A549 (cell line): Measurements from ENCODE around the gene GSAP. TPM values are rescaled to one million over a fixed set of nuclear protein-coding genes. Genes with fewer than 3 reads are reported as not detected.

Source experiments
- ATAC-seq, 2 experiments: fragments of 200-7000 bp in 1 of 2; fragments of >200 bp in 1 of 2; cut with Nextera tagmentation in 1 of 2; cut with Tn5 transposase in 1 of 2; 3 replicates each; pipeline versions ENCODE4 v1.8.0 to v1.9.1; 2018 to 2020; ENCODE audit warnings: mild to moderate bottlenecking in 1 of 2, moderate library complexity in 1 of 2
- CTCF ChIA-PET: fragments of 300-600 bp; sonication (Branson Sonifier 250); formaldehyde crosslinking; extraction: SDS; loops from one replicate; lab custom pipeline; 2021; ENCODE audit warnings: antibody characterized with exemption, inconsistent platforms; lab: Yijun Ruan, JAX
- POLR2A ChIA-PET: fragments of 350-600 bp; formaldehyde crosslinking; extraction: SDS; loops from one replicate; lab custom pipeline; 2021; ENCODE audit warnings: antibody characterized with exemption, inconsistent platforms; lab: Yijun Ruan, JAX
- DNase-seq, 2 experiments: peaks; one replicate each; pipeline versions ENCODE4 v3.0.0 to v3.0.0-alpha.2; 2011 to 2016; ENCODE audit warnings: low read depth in 1 of 2, low spot score in 1 of 2
- FAIRE-seq: peaks from 2 replicates; lab custom pipeline; 2011; peaks lifted over from hg19 to GRCh38; lab: Jason Lieb, UNC
- H3K27ac ChIP-seq, 2 experiments: fragments of >200 bp; sonication (Bioruptor Twin); formaldehyde crosslinking; 3 replicates each; pipeline ENCODE4 v1.5.1; 2016 to 2017
- H3K4me1 ChIP-seq: fragments of >200 bp; sonication (Bioruptor Twin); formaldehyde crosslinking; 3 replicates; pipeline ENCODE4 v1.6.1; 2016
- H3K4me2 ChIP-seq: fragments of >200 bp; sonication (Bioruptor Twin); formaldehyde crosslinking; 3 replicates; pipeline ENCODE4 v1.6.1; 2016
- H3K4me3 ChIP-seq: fragments of >200 bp; sonication (Bioruptor Twin); formaldehyde crosslinking; 3 replicates; pipeline ENCODE4 v1.5.1; 2016
- H3K9me3 ChIP-seq: fragments of >200 bp; sonication (Bioruptor Twin); formaldehyde crosslinking; 3 replicates; pipeline ENCODE4 v1.6.1; 2016
- CEBPB ChIP-seq, 2 experiments: fragments of >200 bp in 1 of 2; sonication (Bioruptor Twin) in 1 of 2; formaldehyde crosslinking in 1 of 2; IDR thresholded peaks; 2 replicates each; pipeline ENCODE4 v1.6.1; 2012 to 2016
- CHD4 ChIP-seq: fragments of 200-600 bp; sonication (generic); IDR thresholded peaks from 2 replicates; pipeline ENCODE4 v1.6.1; 2016; ENCODE audit warnings: antibody characterized with exemption, mild to moderate bottlenecking, borderline replicate concordance
- EHMT2 ChIP-seq: fragments of 200-600 bp; sonication (generic); IDR thresholded peaks from 2 replicates; pipeline ENCODE4 v1.6.1; 2016; ENCODE audit warnings: antibody characterized with exemption, low read depth, mild to moderate bottlenecking, moderate library complexity
- EP300 ChIP-seq, 2 experiments: fragments of >200 bp; sonication (Bioruptor Twin); formaldehyde crosslinking; IDR thresholded peaks; 2 replicates in 1 of 2; 3 replicates in 1 of 2; pipeline ENCODE4 v1.6.1; 2016 to 2017
- FOSL2 ChIP-seq, 2 experiments: fragments of 450-650 bp in 1 of 2; fragments of >200 bp in 1 of 2; sonication (Bioruptor Twin) in 1 of 2; formaldehyde crosslinking; IDR thresholded peaks; 2 replicates each; pipeline versions ENCODE4 v1.5.0 to v1.6.1; 2016 to 2020; ENCODE audit warnings: mild to moderate bottlenecking in 1 of 2, moderate library complexity in 1 of 2
- FOXS1 ChIP-seq: fragments of 250-450 bp; sonication (Bioruptor Pico); IDR thresholded peaks from 2 replicates; pipeline ENCODE4 v1.5.0; 2020; ENCODE audit warnings: mild to moderate bottlenecking, moderate library complexity
- GATA3 ChIP-seq: IDR thresholded peaks from 2 replicates; pipeline ENCODE4 v1.6.1; 2012; ENCODE audit warnings: borderline replicate concordance
- HOXA7 ChIP-seq: fragments of 250-450 bp; sonication (Bioruptor Pico); IDR thresholded peaks from 2 replicates; pipeline ENCODE4 v1.5.0; 2020; ENCODE audit warnings: mild to moderate bottlenecking, moderate library complexity
- HOXB13 ChIP-seq: fragments of 250-450 bp; sonication (Bioruptor Pico); IDR thresholded peaks from 2 replicates; pipeline ENCODE4 v1.5.0; 2020; ENCODE audit warnings: low read depth, mild to moderate bottlenecking, moderate library complexity
- JUN ChIP-seq, 2 experiments: fragments of >200 bp; sonication (Bioruptor Twin); formaldehyde crosslinking; IDR thresholded peaks; 2 replicates in 1 of 2; 3 replicates in 1 of 2; pipeline ENCODE4 v1.6.1; 2016 to 2017
- JUNB ChIP-seq: fragments of >200 bp; sonication (Bioruptor Twin); formaldehyde crosslinking; IDR thresholded peaks from 2 replicates; pipeline ENCODE4 v1.6.1; 2016
- KDM1A ChIP-seq: fragments of 200-600 bp; sonication (generic); IDR thresholded peaks from 2 replicates; pipeline ENCODE4 v1.6.1; 2016; ENCODE audit warnings: low read depth, mild to moderate bottlenecking
- MAFK ChIP-seq: fragments of 450-650 bp; IDR thresholded peaks from 2 replicates; pipeline ENCODE4 v1.6.1; 2014; ENCODE audit not compliant: partially characterized antibody
- MAX ChIP-seq: IDR thresholded peaks from 2 replicates; pipeline ENCODE4 v1.6.1; 2012
- NFE2L2 ChIP-seq: fragments of 150-350 bp; conservative IDR thresholded peaks from 2 replicates; pipeline ENCODE4 v1.6.1; 2014; ENCODE audit warnings: low read length
- POLR2A ChIP-seq: IDR thresholded peaks from 2 replicates; pipeline ENCODE4 v1.6.1; 2012; ENCODE audit warnings: mild to moderate bottlenecking, low read length
- RAD21 ChIP-seq, 2 experiments: fragments of >200 bp in 1 of 2; sonication (Bioruptor Twin) in 1 of 2; formaldehyde crosslinking in 1 of 2; IDR thresholded peaks in 1 of 2; conservative IDR thresholded peaks in 1 of 2; 2 replicates in 1 of 2; 3 replicates in 1 of 2; pipeline ENCODE4 v1.6.1; 2012 to 2018; ENCODE audit warnings: inconsistent platforms in 1 of 2
- REST ChIP-seq: fragments of 200-600 bp; sonication (generic); IDR thresholded peaks from 2 replicates; pipeline ENCODE4 v1.6.1; 2016; ENCODE audit warnings: antibody characterized with exemption, mild to moderate bottlenecking, moderate library complexity
- RNF2 ChIP-seq: fragments of 200-600 bp; sonication (generic); IDR thresholded peaks from 2 replicates; pipeline ENCODE4 v1.6.1; 2016; ENCODE audit warnings: low read depth, mild to moderate bottlenecking, antibody characterized with exemption, moderate library complexity, borderline replicate concordance
- SMC3 ChIP-seq: fragments of >200 bp; sonication (Bioruptor Twin); formaldehyde crosslinking; IDR thresholded peaks from 3 replicates; pipeline ENCODE4 v1.6.1; 2018; ENCODE audit warnings: inconsistent platforms
- ZFP36 ChIP-seq: fragments of 450-650 bp; IDR thresholded peaks from 2 replicates; pipeline ENCODE4 v1.6.1; 2014; ENCODE audit warnings: borderline replicate concordance; ENCODE audit not compliant: partially characterized antibody
- WGBS: methylation state at CpG from one replicate; pipeline ENCODE4 v1.1.6; 2017; ENCODE audit errors: missing lambda C conversion rate; 5-methylcytosine and 5-hydroxymethylcytosine counted together
- polyA plus RNA-seq, 4 experiments: library from polyadenylated mRNA; depleted of rRNA in 3 of 4; stranded (reverse); fragments of >200 nt; fragmentation: RNase III in 1 of 4; extraction: RNeasy Plus Mini Kit Qiagen cat#74134 plus additional on column Dnase treatment in 1 of 4; gene quantifications; 2 replicates in 3 of 4; 3 replicates in 1 of 4; pipeline ENCODE4 v1.2.3, GENCODE V29; 2011 to 2017
- TF ChIP-seq, protein P1 (sequence below): IDR thresholded peaks from 2 replicates; pipeline ENCODE4 v1.6.1; 2012; ENCODE audit warnings: low read depth, borderline replicate concordance
- TF ChIP-seq, protein P2 (sequence below): fragments of >200 bp; sonication (Bioruptor Twin); formaldehyde crosslinking; IDR thresholded peaks from 3 replicates; pipeline ENCODE4 v1.6.1; 2016
- TF ChIP-seq, protein P3 (sequence below): IDR thresholded peaks from 2 replicates; pipeline ENCODE4 v1.6.1; 2012
- TF ChIP-seq, protein P4 (sequence below): fragments of >200 bp; sonication (Bioruptor Twin); formaldehyde crosslinking; IDR thresholded peaks from 2 replicates; pipeline ENCODE4 v1.6.1; 2016

The GSAP gene
- polyA plus RNA-seq, 2 of the 4 experiments (the other 2 are of a cell fraction) = 4.1 to 18.6 TPM

GRCh38 chr7:77413128-77413527 lies 3.0 kb downstream of the GSAP start (continued):
- TF ChIP-seq EP300 (IDR thresholded peaks at IDR 0.05) (no peak), ZFP36 (no peak)

DNA sequence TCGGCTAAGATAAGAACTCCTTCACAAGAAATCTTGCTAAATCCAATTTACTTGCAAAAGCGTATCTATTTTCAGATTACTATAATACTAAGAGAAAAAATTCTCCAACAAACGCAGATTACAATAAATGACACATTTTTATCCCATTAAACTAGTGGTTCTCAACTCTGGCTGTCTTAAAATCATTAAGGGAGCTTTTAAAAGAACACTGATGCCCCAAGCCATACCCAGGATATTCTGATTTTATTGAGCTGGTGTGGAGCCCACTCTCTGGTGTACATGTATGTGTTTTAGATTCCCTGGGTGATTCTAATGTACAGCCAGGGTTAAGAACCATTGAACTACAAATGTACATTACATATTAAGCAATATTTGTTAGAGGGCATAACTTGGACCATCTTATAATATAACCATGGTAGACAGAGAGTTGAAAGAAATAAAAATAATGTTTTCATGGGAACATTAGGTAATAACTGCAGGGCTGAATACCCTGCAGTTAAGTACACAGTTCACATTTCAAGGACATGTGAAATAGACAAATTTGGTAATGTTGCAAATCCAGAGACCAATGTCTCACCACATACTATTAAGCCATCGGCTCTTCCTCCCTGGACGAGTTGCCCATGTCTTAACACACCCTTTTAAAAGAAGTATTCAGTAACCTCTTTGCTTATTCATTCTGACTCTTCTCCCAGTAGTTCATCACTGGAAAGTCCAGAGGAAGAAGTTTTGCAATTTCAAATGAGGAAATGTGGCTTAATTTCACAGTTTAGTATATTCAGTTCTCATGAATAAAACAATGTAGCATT lies 6.2 kb downstream of the GSAP start:
- DNase-seq (peak in 1 of 2 experiments; percentile 83), ATAC-seq (peak; percentile 79 to 84)

More for the DNA sequence above, 6.2 kb downstream of the GSAP start:
- peak; percentile 78 for FAIRE-seq
- CTCF ChIA-PET = no interaction called here
- peak overlapping the region; percentile 29; the same call in 1 of the 3 replicates for H3K4me3 ChIP-seq
- H3K9me3 ChIP-seq = no peaks in the 10 kb centered on the region
- POLR2A ChIA-PET = interaction anchor here (0.6 to 1.7 kb wide), 6 partner anchors 16 to 159 kb away, joined by 3 to 10 read pairs (median 4); partner anchors contain the start of gene PTPN12
- 17% methylated on average over 5 of the region's 5 CpGs for WGBS
- H3K27ac ChIP-seq = peak overlapping the region; percentile 87 to 96
- H3K4me1 ChIP-seq = peaks cover 75% of the 10 kb centered on the region
- TF ChIP-seq, protein P1, sequence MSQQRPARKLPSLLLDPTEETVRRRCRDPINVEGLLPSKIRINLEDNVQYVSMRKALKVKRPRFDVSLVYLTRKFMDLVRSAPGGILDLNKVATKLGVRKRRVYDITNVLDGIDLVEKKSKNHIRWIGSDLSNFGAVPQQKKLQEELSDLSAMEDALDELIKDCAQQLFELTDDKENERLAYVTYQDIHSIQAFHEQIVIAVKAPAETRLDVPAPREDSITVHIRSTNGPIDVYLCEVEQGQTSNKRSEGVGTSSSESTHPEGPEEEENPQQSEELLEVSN = no peak
- TF ChIP-seq HOXB13 (CRISPR knock-in tag) (0 out of 2 replicates have a peak, but pooled peaks have one; percentile 18), RNF2 (no peak), POLR2A (no peak), HOXA7 (CRISPR knock-in tag) (no peak), JUN (IDR thresholded peaks at IDR 0.05) (peak; percentile 47 to 63; a peak in 3 of 5 replicates), FOSL2 (IDR thresholded peaks at IDR 0.05) (no peak), FOSL2 (CRISPR knock-in tag; IDR thresholded peaks at IDR 0.05) (peak; percentile 68), MAX (no peak), EHMT2 (no peak), JUNB (peak; percentile 63), ZFP36 (no peak), RAD21 (conservative IDR thresholded peaks at IDR 0.05 in 1 of 2, IDR thresholded peaks at IDR 0.05 in 1 of 2) (no peak), MAFK (peak; percentile 73), CHD4 (no peak), SMC3 (0 out of 3 replicates have a peak, but pooled peaks have one; percentile 5), EP300 (IDR thresholded peaks at IDR 0.05) (peak; percentile 72 to 86; a peak in 3 of 5 replicates), GATA3 (0 out of 2 replicates have a peak, but pooled peaks have one; percentile 17), NFE2L2 (peak; percentile 76), REST (no peak), CEBPB (IDR thresholded peaks at IDR 0.05) (peak; percentile 64 to 95; a peak in 3 of 4 replicates), KDM1A (no peak), FOXS1 (no peak)
- TF ChIP-seq, protein P2, sequence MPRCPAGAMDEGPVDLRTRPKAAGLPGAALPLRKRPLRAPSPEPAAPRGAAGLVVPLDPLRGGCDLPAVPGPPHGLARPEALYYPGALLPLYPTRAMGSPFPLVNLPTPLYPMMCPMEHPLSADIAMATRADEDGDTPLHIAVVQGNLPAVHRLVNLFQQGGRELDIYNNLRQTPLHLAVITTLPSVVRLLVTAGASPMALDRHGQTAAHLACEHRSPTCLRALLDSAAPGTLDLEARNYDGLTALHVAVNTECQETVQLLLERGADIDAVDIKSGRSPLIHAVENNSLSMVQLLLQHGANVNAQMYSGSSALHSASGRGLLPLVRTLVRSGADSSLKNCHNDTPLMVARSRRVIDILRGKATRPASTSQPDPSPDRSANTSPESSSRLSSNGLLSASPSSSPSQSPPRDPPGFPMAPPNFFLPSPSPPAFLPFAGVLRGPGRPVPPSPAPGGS = 0 out of 3 replicates have a peak, but pooled peaks have one; percentile 46
- TF ChIP-seq, protein P3, sequence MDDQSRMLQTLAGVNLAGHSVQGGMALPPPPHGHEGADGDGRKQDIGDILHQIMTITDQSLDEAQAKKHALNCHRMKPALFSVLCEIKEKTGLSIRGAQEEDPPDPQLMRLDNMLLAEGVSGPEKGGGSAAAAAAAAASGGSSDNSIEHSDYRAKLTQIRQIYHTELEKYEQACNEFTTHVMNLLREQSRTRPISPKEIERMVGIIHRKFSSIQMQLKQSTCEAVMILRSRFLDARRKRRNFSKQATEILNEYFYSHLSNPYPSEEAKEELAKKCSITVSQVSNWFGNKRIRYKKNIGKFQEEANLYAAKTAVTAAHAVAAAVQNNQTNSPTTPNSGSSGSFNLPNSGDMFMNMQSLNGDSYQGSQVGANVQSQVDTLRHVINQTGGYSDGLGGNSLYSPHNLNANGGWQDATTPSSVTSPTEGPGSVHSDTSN = no peak
- TF ChIP-seq, protein P4, sequence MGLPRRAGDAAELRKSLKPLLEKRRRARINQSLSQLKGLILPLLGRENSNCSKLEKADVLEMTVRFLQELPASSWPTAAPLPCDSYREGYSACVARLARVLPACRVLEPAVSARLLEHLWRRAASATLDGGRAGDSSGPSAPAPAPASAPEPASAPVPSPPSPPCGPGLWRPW = peak; percentile 87
- H3K4me2 ChIP-seq = peak overlapping the region; percentile 81
